Skeletal muscle tissue (tissue), 4 donors: ENCODE measurements around the gene MMP26. TPM values are rescaled to one million over a fixed set of nuclear protein-coding genes. Genes with fewer than 3 reads are reported as not detected.
"Not testable (repeated sequence)": the region's sequence is repeated elsewhere in the genome, so short reads cannot be mapped to it uniquely, and the experiment has no call there.

Experiments used
- H3K27ac ChIP-seq: one replicate; pipeline ENCODE4 v1.7.0; 2013; ENCODE audit warnings: mild to moderate bottlenecking, low read depth, low read length, inconsistent platforms
- H3K27me3 ChIP-seq, 3 donors: one replicate each; pipeline ENCODE4 v1.7.0; 2013; ENCODE audit warnings: low read length in 3 of 3; ENCODE audit not compliant: control insufficient read depth in 3 of 3, insufficient read depth in 3 of 3
- H3K36me3 ChIP-seq, 3 donors: one replicate each; pipeline ENCODE4 v1.7.0; 2013; ENCODE audit warnings: low read length in 3 of 3; ENCODE audit not compliant: control insufficient read depth in 3 of 3, insufficient read depth in 3 of 3
- H3K4me1 ChIP-seq, 3 donors: one replicate each; pipeline ENCODE4 v1.7.0; 2013; ENCODE audit warnings: low read length in 3 of 3, mild to moderate bottlenecking in 3 of 3; ENCODE audit not compliant: control insufficient read depth in 3 of 3, insufficient read depth in 3 of 3
- H3K4me3 ChIP-seq, 3 donors: one replicate each; pipeline ENCODE4 v1.7.0; 2013; ENCODE audit warnings: low read length in 3 of 3
- H3K9ac ChIP-seq, 3 donors: one replicate each; pipeline ENCODE4 v1.7.0; 2013; ENCODE audit warnings: low read length in 3 of 3, mild to moderate bottlenecking in 3 of 3, moderate library complexity in 2 of 3, low read depth in 1 of 3
- H3K9me3 ChIP-seq, 3 donors: one replicate each; pipeline ENCODE4 v1.7.0; 2013; ENCODE audit warnings: low read length in 3 of 3; ENCODE audit not compliant: control insufficient read depth in 3 of 3
- total RNA-seq: library from RNA; depleted of rRNA; stranded (reverse); fragments of >200 nt; gene quantifications from one replicate; pipeline ENCODE4 v1.2.3, GENCODE V29; 2014
- donor health status: Osteomylitis.

Gene MMP26
- total RNA-seq, 1 donor from 2014 or later = not detected

- no peaks in the 10 kb centered on the region for H3K9me3 ChIP-seq
- no peaks in the 10 kb centered on the region for H3K36me3 ChIP-seq
- H3K4me3 ChIP-seq = no peak overlapping the region
- no peak overlapping the region for H3K9ac ChIP-seq
- H3K27me3 ChIP-seq = no peaks in the 10 kb centered on the region
- no peaks in the 10 kb centered on the region for H3K4me1 ChIP-seq
- no peak overlapping the region for H3K27ac ChIP-seq
Observed at GRCh38 chr11:4714300-4714699, 9.7 kb downstream of the MMP26 start.

GRCh38 chr11:4722616-4723534 is 18.3 kb downstream of the MMP26 start:
- not testable (repeated sequence) for H3K9me3 ChIP-seq, H3K4me3 ChIP-seq, H3K27me3 ChIP-seq, H3K4me1 ChIP-seq, H3K27ac ChIP-seq, H3K36me3 ChIP-seq, H3K9ac ChIP-seq

GRCh38 chr11:4727171-4727570 is 22.6 kb downstream of the MMP26 start:
- Histone ChIP-seq H3K36me3 (no peaks in the 10 kb centered on the region), H3K4me1 (no peaks in the 10 kb centered on the region), H3K9ac (no peak overlapping the region), H3K4me3 (no peak overlapping the region), H3K27me3 (no peaks in the 10 kb centered on the region), H3K27ac (no peak overlapping the region), H3K9me3 (no peaks in the 10 kb centered on the region)

GRCh38 chr11:4740735-4741134 is 36.2 kb downstream of the MMP26 start:
- Histone ChIP-seq H3K36me3 (no peaks in the 10 kb centered on the region), H3K27ac (no peak overlapping the region), H3K9ac (no peak overlapping the region), H3K4me1 (no peaks in the 10 kb centered on the region), H3K4me3 (no peak overlapping the region), H3K9me3 (no peaks in the 10 kb centered on the region), H3K27me3 (no peaks in the 10 kb centered on the region)

GRCh38 chr11:4748438-4748837 is 43.9 kb downstream of the MMP26 start:
- Histone ChIP-seq H3K4me1 (no peaks in the 10 kb centered on the region), H3K27ac (no peak overlapping the region), H3K27me3 (no peaks in the 10 kb centered on the region), H3K9ac (no peak overlapping the region), H3K36me3 (no peaks in the 10 kb centered on the region), H3K9me3 (no peaks in the 10 kb centered on the region), H3K4me3 (no peak overlapping the region)

GRCh38 chr11:4751201-4751600 is 46.6 kb downstream of the MMP26 start:
- H3K4me1 ChIP-seq = no peaks in the 10 kb centered on the region
- H3K27ac ChIP-seq = no peak overlapping the region
- H3K4me3 ChIP-seq = no peak overlapping the region

More at GRCh38 chr11:4751201-4751600, 46.6 kb downstream of the MMP26 start:
- H3K27me3 ChIP-seq = no peaks in the 10 kb centered on the region
- H3K36me3 ChIP-seq = no peaks in the 10 kb centered on the region
- H3K9me3 ChIP-seq = no peaks in the 10 kb centered on the region
- no peak overlapping the region for H3K9ac ChIP-seq

Other genes with a start within 250 kb of the MMP26 start
- gene OR52K1, start 222.1 kb upstream of the MMP26 start, total RNA-seq = not detected
- not detected for gene OR52M1, start 159.6 kb upstream of the MMP26 start, total RNA-seq
- gene OR52I2, start 123.0 kb upstream of the MMP26 start, total RNA-seq = not detected
- gene OR52I1, start 110.7 kb upstream of the MMP26 start, total RNA-seq = not detected
- 6.8 TPM for gene TRIM68, start 96.6 kb upstream of the MMP26 start, total RNA-seq
- not detected for gene OR51D1, start 67.3 kb upstream of the MMP26 start, total RNA-seq
- gene OR51E1, start 60.8 kb upstream of the MMP26 start, total RNA-seq = 4.2 TPM
- gene OR51E2, start 6.9 kb upstream of the MMP26 start, total RNA-seq = 0.52 TPM
- gene OR51F1, start 65.2 kb downstream of the MMP26 start, total RNA-seq = not detected
- gene OR52R1, start 99.6 kb downstream of the MMP26 start, total RNA-seq = not detected
- gene OR51F2, start 116.5 kb downstream of the MMP26 start, total RNA-seq = not detected
- gene OR51S1, start 144.4 kb downstream of the MMP26 start, total RNA-seq = not detected
- gene OR51T1, start 177.1 kb downstream of the MMP26 start, total RNA-seq = not detected
- gene OR51A7, start 199.0 kb downstream of the MMP26 start, total RNA-seq = not detected
- not detected for gene OR51G2, start 214.6 kb downstream of the MMP26 start, total RNA-seq
- not detected for gene OR51G1, start 219.6 kb downstream of the MMP26 start, total RNA-seq
- not detected for gene OR51A4, start 242.8 kb downstream of the MMP26 start, total RNA-seq